ENCODE measurements around the gene MTCL3.

The MTCL3 gene

DNA sequence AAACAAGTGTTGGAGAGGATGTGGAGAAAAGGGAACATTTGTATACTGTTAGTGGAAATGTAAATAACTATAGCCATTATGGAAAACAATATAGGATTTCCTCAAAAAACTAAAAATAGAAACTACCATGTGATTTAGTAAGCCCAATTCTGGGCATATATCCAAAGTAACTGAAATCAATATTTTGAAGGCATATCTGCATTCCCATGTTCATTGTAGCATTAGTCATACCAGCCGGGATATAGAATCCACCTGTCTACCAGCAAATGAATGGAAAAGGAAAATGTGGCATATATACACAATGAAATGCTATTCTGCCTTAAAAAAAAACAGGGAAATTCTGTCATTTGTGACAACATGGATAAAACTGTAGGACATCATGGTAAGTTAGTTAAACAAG is 42.5 kb upstream of the MTCL3 start:
- 63% methylated on average over 1 of the region's 1 CpG for WGBS
- Histone ChIP-seq H3K9me3 (no peaks in the 10 kb centered on the region), H3K4me3 (no peak overlapping the region), H3K4me1 (no peaks in the 10 kb centered on the region), H3K27me3 (no peaks in the 10 kb centered on the region), H3K36me3 (no peaks in the 10 kb centered on the region), H3K27ac (no peak overlapping the region)
- TF ChIP-seq, protein P1, sequence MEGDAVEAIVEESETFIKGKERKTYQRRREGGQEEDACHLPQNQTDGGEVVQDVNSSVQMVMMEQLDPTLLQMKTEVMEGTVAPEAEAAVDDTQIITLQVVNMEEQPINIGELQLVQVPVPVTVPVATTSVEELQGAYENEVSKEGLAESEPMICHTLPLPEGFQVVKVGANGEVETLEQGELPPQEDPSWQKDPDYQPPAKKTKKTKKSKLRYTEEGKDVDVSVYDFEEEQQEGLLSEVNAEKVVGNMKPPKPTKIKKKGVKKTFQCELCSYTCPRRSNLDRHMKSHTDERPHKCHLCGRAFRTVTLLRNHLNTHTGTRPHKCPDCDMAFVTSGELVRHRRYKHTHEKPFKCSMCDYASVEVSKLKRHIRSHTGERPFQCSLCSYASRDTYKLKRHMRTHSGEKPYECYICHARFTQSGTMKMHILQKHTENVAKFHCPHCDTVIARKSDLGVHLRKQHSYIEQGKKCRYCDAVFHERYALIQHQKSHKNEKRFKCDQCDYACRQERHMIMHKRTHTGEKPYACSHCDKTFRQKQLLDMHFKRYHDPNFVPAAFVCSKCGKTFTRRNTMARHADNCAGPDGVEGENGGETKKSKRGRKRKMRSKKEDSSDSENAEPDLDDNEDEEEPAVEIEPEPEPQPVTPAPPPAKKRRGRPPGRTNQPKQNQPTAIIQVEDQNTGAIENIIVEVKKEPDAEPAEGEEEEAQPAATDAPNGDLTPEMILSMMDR (IDR thresholded peaks at IDR 0.05): no peak
- TF ChIP-seq POLR2AphosphoS5 (IDR thresholded peaks at IDR 0.05) (no peak), EP300 (IDR thresholded peaks at IDR 0.05) (no peak), POLR2A (IDR thresholded peaks at IDR 0.05) (no peak)
- no peak for DNase-seq (ENCODE audit: low spot score in 2 of 2)

DNA sequence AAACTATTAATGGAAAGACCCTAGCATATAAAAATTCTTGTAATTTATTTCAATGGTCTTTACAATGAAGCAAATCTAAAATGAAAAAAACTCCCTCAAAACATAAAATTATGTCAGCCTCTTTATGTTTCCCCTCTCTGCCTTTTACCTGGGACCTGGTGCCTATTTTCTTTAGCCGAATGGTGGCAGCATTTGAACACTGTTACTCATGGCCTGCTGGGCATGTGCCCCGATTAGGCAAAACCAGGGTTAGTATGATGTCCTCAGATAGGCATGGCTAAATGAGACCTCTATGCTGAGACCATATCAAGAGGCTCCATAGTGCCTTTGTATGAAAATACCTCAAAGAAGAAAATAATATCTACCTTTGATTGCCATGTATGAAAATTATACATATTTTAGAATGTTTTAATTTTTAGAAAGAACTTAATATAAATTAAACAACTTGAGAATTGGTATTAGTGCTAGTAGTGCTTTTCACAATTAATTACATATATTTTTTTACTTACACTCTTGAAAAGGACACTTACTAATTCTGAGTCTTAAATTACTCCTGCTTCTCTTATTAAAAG is 35.4 kb upstream of the MTCL3 start:
- WGBS: 26% methylated on average over 2 of the region's 2 CpGs
- H3K27ac ChIP-seq: no peak overlapping the region
- no peak overlapping the region for H3K4me3 ChIP-seq
- H3K27me3 ChIP-seq: no peaks in the 10 kb centered on the region
- no peaks in the 10 kb centered on the region for H3K36me3 ChIP-seq
- H3K4me1 ChIP-seq: no peaks in the 10 kb centered on the region
- TF ChIP-seq, protein P1 (IDR thresholded peaks at IDR 0.05): no peak
- TF ChIP-seq POLR2A (IDR thresholded peaks at IDR 0.05) (no peak), EP300 (IDR thresholded peaks at IDR 0.05) (no peak), POLR2AphosphoS5 (IDR thresholded peaks at IDR 0.05) (no peak)
- no peak for DNase-seq (ENCODE audit: low spot score in 2 of 2)
- H3K9me3 ChIP-seq: no peaks in the 10 kb centered on the region

DNA sequence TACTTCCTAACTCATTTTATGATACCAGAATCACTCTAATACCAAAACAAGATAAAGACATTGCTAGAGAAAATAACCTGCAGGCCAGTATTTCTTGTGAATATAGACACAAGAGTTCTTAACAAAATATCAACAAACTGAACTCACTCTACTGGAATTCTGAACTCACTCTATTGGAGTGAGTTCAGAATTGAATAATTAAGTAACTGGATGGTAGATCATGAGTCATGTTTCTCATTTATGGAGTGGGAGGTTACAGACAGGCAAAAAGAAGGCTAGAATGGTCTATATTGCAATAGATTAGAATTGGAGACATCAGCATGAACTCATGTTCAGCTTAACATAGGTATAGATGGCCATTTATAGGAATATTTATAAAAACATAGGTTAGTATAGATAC is 31.3 kb upstream of the MTCL3 start:
- Histone ChIP-seq H3K27me3 (no peaks in the 10 kb centered on the region), H3K4me1 (no peaks in the 10 kb centered on the region), H3K36me3 (no peaks in the 10 kb centered on the region), H3K9me3 (no peaks in the 10 kb centered on the region), H3K27ac (no peak overlapping the region), H3K4me3 (no peak overlapping the region)
- no peak for DNase-seq (ENCODE audit: low spot score in 2 of 2)
- TF ChIP-seq, protein P1 (IDR thresholded peaks at IDR 0.05): no peak
- TF ChIP-seq EP300 (IDR thresholded peaks at IDR 0.05) (no peak), POLR2A (IDR thresholded peaks at IDR 0.05) (no peak), POLR2AphosphoS5 (IDR thresholded peaks at IDR 0.05) (no peak)

- H3K27ac ChIP-seq: no peak overlapping the region
- TF ChIP-seq POLR2AphosphoS5 (IDR thresholded peaks at IDR 0.05): no peak
- TF ChIP-seq, protein P1 (IDR thresholded peaks at IDR 0.05): no peak
- TF ChIP-seq POLR2A (IDR thresholded peaks at IDR 0.05): no peak
- TF ChIP-seq EP300 (IDR thresholded peaks at IDR 0.05): no peak
- 63% methylated on average over 2 of the region's 2 CpGs for WGBS
These were observed 28.9 kb upstream of the MTCL3 start for GRCh38 chr6:127547904-127548649.

GRCh38 chr6:127547215-127547614 is 28.1 kb upstream of the MTCL3 start:
- no peak for DNase-seq (ENCODE audit: low spot score in 2 of 2)

More at GRCh38 chr6:127547904-127548649, 28.9 kb upstream of the MTCL3 start:
- H3K36me3 ChIP-seq: no peaks in the 10 kb centered on the region
- H3K27me3 ChIP-seq: no peaks in the 10 kb centered on the region
- no peak overlapping the region for H3K4me3 ChIP-seq
- H3K9me3 ChIP-seq: no peaks in the 10 kb centered on the region
- no peaks in the 10 kb centered on the region for H3K4me1 ChIP-seq
- DNase-seq (ENCODE audit: low spot score in 2 of 2): no peak

More at GRCh38 chr6:127547215-127547614, 28.1 kb upstream of the MTCL3 start:
- no peak overlapping the region for H3K4me3 ChIP-seq
- no peaks in the 10 kb centered on the region for H3K27me3 ChIP-seq
- H3K4me1 ChIP-seq: no peaks in the 10 kb centered on the region
- H3K36me3 ChIP-seq: no peaks in the 10 kb centered on the region
- WGBS: 10% methylated on average over 1 of the region's 1 CpG
- no peak for TF ChIP-seq POLR2AphosphoS5 (IDR thresholded peaks at IDR 0.05)
- TF ChIP-seq EP300 (IDR thresholded peaks at IDR 0.05): no peak
- TF ChIP-seq POLR2A (IDR thresholded peaks at IDR 0.05): no peak
- TF ChIP-seq, protein P1 (IDR thresholded peaks at IDR 0.05): no peak
- H3K9me3 ChIP-seq: no peaks in the 10 kb centered on the region
- H3K27ac ChIP-seq: no peak overlapping the region

Data from suprapubic skin (tissue), 4 donors.